Measurements from ENCODE around the gene OPRM1.

DNA sequence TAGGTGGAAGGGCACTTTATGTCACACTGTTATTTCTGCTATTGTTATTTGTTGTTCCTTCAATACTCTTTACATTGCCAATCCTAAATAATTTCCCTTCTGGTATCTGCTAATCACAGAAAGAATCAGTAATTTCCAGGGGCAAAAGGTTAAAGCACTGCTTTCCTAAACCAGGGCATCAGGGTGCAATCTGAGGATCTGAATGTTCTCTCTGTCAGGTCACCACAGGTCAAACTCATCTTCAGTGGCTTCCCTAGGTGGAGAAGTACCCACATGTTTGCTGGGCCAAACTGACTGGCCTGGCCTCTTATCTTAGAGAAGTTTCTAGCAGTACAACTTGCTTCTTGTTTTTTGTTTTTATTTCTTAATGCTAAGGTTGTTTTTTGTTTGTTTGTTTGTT lies 118.7 kb downstream of the OPRM1 start:
- TF ChIP-seq, protein P1, sequence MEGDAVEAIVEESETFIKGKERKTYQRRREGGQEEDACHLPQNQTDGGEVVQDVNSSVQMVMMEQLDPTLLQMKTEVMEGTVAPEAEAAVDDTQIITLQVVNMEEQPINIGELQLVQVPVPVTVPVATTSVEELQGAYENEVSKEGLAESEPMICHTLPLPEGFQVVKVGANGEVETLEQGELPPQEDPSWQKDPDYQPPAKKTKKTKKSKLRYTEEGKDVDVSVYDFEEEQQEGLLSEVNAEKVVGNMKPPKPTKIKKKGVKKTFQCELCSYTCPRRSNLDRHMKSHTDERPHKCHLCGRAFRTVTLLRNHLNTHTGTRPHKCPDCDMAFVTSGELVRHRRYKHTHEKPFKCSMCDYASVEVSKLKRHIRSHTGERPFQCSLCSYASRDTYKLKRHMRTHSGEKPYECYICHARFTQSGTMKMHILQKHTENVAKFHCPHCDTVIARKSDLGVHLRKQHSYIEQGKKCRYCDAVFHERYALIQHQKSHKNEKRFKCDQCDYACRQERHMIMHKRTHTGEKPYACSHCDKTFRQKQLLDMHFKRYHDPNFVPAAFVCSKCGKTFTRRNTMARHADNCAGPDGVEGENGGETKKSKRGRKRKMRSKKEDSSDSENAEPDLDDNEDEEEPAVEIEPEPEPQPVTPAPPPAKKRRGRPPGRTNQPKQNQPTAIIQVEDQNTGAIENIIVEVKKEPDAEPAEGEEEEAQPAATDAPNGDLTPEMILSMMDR (IDR thresholded peaks at IDR 0.05; ENCODE audit: low read depth, low read length) = no peak
- no peak for TF ChIP-seq EZH2phosphoT487 (IDR thresholded peaks at IDR 0.05; ENCODE audit: low read depth)

Measured in OCI-LY3 (cell line).